Subcutaneous abdominal adipose tissue (tissue), 5 donors: ENCODE data around the gene MTIF3.

Experiments
- H3K27ac ChIP-seq: one replicate; pipeline ENCODE4 v1.7.0; 2013; ENCODE audit warnings: low read depth, mild to moderate bottlenecking, inconsistent platforms, low read length, moderate library complexity
- H3K27me3 ChIP-seq, 5 donors: one replicate each; pipeline ENCODE4 v1.7.0; 2013; ENCODE audit warnings: low read length in 5 of 5, inconsistent platforms in 1 of 5; ENCODE audit not compliant: control insufficient read depth in 5 of 5, insufficient read depth in 4 of 5
- H3K36me3 ChIP-seq, 5 donors: one replicate each; pipeline ENCODE4 v1.7.0; 2013; ENCODE audit warnings: low read length in 5 of 5; ENCODE audit not compliant: control insufficient read depth in 5 of 5, insufficient read depth in 5 of 5
- H3K4me1 ChIP-seq, 5 donors: one replicate each; pipeline ENCODE4 v1.7.0; 2013; ENCODE audit warnings: low read length in 5 of 5, mild to moderate bottlenecking in 3 of 5, moderate library complexity in 1 of 5; ENCODE audit not compliant: control insufficient read depth in 5 of 5, insufficient read depth in 5 of 5
- H3K4me3 ChIP-seq, 5 donors: one replicate each; pipeline ENCODE4 v1.7.0; 2013; ENCODE audit warnings: low read length in 5 of 5, low read depth in 1 of 5
- H3K9ac ChIP-seq, 5 donors: one replicate each; pipeline ENCODE4 v1.7.0; 2013; ENCODE audit warnings: low read length in 5 of 5, mild to moderate bottlenecking in 4 of 5, moderate library complexity in 3 of 5
- H3K9me3 ChIP-seq, 5 donors: one replicate each; pipeline ENCODE4 v1.7.0; 2013; ENCODE audit warnings: low read length in 5 of 5; ENCODE audit not compliant: control insufficient read depth in 5 of 5
- donor health status: healthy.
- donor health status: healthy.
- donor health status: healthy.
- donor health status: healthy.
- donor health status: healthy.

MTIF3 gene, protein sequence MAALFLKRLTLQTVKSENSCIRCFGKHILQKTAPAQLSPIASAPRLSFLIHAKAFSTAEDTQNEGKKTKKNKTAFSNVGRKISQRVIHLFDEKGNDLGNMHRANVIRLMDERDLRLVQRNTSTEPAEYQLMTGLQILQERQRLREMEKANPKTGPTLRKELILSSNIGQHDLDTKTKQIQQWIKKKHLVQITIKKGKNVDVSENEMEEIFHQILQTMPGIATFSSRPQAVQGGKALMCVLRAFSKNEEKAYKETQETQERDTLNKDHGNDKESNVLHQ

DNA sequence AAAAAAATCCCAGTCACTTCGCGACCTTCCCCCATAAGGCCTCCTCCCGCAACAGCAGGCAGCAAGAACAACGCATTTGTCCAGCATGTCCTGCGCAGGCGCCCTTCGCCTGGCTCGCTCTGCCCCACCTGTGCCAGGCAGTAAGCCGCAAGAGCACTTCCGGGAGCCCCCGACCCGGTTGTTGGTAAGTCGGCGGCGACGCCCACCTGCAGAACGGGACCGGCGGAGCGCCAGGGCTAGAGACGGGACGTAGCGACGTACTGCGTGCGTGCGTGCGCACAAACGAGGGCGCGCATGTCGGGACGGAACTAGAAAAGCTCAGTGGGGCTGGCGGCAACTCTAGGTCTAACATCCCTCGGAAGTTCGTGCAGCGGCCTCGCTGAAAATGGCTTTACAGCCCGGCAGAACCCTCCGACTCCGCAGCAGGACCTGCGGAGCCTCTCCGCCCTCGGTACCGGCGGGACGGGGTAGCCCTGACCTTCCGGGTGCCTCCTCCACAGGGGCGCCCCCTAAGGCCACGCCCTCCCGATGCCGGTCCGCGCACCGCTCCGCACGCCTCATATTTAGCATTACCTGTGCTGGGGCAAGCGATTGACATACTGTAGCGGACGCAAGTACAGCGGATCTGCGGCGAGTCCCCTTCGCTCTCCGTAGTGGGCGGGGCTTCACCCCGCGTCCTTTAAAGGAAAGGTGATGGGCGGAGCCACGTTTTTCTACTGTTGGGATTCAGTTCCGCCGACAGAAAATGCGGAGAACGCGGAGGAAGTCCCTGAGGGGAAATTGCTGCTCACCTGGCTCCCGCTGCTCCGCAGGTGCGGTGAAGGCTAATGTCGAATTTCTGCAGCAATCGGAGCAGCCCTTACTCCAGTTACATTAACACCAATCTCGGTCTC lies at the start of gene MTIF3:
Gene MTIF3 (minus strand): TSS at position 629 of the 893 bp plus-strand sequence. CDS start 10,116 bp downstream, outside the sequence.
- peak within 1 kb of the TSS; percentile 96 for H3K27ac ChIP-seq
- H3K36me3 ChIP-seq, result no peaks in the 10 kb centered on the region
- H3K9ac ChIP-seq, result peak within 1 kb of the TSS; percentile 6 to 95 (median 93)
- peak within 1 kb of the TSS; percentile 76 to 99 (median 96) for H3K4me3 ChIP-seq
- no peaks in the 10 kb centered on the region for H3K9me3 ChIP-seq
- H3K27me3 ChIP-seq, result no peaks in the 10 kb centered on the region
- H3K4me1 ChIP-seq, result peaks cover 7 to 45% (median 38%) of the 10 kb centered on the region in 5 donors

DNA sequence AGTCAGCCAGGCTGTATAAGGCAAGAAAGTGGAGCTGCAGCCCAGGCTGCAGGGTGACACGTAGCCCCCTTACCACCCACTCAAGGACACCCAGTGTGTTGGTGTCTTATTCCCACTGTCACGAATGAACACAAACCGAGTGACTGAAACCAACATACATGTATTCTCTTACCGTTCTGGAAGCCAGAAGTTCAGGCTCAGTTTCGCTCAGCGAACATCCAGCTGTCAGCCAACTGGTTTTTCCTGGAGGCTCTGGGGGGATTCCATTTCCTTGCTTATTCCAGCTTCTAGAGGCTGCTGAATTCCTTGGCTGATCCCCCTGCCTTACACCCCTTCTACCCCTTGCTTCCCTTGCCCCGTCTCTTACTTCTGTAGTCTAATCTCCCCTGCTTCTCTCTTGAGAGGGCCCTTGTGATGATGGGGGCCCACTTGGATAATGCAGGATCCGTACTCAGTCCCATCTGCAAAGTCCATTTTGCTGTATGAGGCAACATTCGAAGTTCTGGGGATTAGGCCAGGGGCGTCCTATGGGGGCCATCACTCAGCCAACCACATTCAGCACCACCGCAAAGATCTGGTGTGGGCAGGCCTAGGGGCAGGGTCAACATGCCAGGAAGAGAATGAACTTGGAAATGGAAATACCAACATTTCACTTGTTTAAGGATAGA lies 47.3 kb upstream of the MTIF3 start:
- no peak overlapping the region for H3K27ac ChIP-seq
- H3K4me3 ChIP-seq, result no peak overlapping the region
- no peaks in the 10 kb centered on the region for H3K4me1 ChIP-seq
- H3K9ac ChIP-seq, result no peak overlapping the region
- no peaks in the 10 kb centered on the region for H3K9me3 ChIP-seq
- no peaks in the 10 kb centered on the region for H3K27me3 ChIP-seq
- H3K36me3 ChIP-seq, result no peaks in the 10 kb centered on the region

DNA sequence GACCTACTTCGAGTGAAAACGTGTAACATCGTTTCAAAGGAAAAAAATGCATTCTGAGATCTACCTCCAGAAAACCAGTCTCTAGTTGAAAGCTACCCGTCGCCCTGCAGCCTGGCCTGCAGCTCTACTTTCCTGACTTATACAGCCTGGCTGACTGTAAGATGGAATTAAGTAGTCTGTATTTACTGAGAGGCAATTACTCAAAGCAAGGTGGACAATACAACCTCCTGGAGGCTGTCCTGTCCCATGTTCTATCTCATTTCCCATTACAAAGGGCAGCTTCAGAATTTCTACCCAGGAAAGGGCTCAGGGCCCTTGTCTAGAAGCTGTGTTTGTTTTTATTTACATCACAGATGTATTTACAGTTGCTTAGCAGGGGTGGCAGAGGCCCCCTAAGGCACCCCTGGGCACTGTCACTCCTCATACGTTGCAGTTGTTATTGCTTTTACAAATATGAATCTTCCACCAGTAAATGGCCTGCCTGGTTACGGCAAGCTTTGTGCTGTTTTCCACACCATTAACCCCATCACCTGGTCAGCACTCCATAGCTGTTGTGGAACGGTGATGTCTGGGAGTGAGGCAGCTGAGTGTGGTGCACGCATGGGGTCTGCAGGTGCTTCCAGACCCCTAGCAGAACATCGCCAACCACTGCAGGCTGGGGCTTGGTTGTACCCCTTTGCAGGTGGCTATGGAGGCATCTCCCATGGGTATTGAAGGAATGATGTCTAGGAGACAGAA lies 46.3 kb upstream of the MTIF3 start:
- no peak overlapping the region for H3K27ac ChIP-seq
- H3K9ac ChIP-seq, result no peak overlapping the region
- H3K36me3 ChIP-seq, result no peaks in the 10 kb centered on the region
- H3K9me3 ChIP-seq, result no peaks in the 10 kb centered on the region
- no peaks in the 10 kb centered on the region for H3K4me1 ChIP-seq
- no peak overlapping the region for H3K4me3 ChIP-seq
- no peaks in the 10 kb centered on the region for H3K27me3 ChIP-seq

DNA sequence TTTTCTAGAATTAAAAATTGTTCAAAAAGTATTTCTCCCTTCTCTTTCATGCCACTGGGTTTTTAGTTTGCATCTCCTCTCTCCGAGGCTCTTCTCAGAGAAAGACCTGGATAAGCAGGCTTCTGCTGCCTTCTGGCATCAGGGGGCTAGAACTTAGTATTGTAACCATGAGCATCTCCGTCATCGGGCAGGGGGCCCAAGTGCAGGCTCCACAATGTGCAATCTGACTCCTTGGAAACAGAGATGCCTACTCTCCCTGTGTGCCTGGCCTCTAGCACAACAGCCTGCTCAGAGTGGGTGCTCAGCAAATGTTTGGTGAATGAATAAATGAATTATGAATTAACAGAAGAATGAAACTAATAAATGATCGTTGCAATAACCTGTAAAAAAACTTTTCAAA lies 45.6 kb upstream of the MTIF3 start:
- Histone ChIP-seq H3K27ac (no peak overlapping the region), H3K4me3 (no peak overlapping the region), H3K9me3 (no peaks in the 10 kb centered on the region), H3K36me3 (no peaks in the 10 kb centered on the region), H3K9ac (no peak overlapping the region), H3K27me3 (no peaks in the 10 kb centered on the region), H3K4me1 (no peaks in the 10 kb centered on the region)

DNA sequence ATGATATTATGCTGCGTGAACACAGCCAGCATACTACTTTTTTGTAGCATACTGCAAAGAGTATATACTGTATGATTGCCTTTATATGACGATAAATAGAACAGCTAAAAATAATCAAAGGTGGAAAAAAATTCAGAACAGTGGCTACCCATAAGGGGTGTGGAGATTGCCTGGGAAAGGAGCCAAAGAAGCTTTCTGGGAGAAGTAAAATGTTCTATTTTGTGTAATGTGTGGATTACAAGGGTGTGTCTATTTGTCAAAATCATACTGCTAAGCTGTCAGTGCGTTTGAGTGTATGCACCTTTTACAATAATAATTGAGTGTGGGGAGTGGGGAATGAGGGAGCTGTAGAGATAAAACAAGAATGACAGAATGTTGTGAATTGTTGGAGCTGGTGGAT lies 45.2 kb upstream of the MTIF3 start:
- no peaks in the 10 kb centered on the region for H3K36me3 ChIP-seq
- H3K27me3 ChIP-seq, result no peaks in the 10 kb centered on the region
- H3K4me1 ChIP-seq, result no peaks in the 10 kb centered on the region
- no peak overlapping the region for H3K4me3 ChIP-seq
- no peak overlapping the region for H3K9ac ChIP-seq
- H3K9me3 ChIP-seq, result no peaks in the 10 kb centered on the region
- no peak overlapping the region for H3K27ac ChIP-seq

DNA sequence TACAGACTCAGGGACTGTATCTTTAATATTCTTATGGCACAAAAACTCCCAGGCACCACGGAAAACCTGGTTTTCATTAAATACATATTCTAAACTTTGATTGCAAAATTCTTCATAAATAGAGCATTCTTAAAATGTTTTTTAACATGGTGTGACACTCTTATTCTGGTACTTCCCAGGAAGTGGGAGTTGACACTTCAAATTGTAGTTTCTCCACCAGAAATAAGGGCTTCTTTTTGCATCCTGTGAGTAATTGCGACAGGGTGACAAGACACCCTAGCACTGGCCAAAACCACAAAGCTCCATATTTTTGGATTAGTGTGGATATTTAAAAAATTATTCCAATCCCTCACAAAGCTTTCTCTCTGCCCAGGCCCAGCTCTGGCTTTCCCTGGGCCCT lies 43.6 kb upstream of the MTIF3 start:
- Histone ChIP-seq H3K27ac (no peak overlapping the region), H3K36me3 (no peaks in the 10 kb centered on the region), H3K4me3 (no peak overlapping the region), H3K4me1 (no peaks in the 10 kb centered on the region), H3K27me3 (no peaks in the 10 kb centered on the region), H3K9ac (no peak overlapping the region), H3K9me3 (no peaks in the 10 kb centered on the region)

DNA sequence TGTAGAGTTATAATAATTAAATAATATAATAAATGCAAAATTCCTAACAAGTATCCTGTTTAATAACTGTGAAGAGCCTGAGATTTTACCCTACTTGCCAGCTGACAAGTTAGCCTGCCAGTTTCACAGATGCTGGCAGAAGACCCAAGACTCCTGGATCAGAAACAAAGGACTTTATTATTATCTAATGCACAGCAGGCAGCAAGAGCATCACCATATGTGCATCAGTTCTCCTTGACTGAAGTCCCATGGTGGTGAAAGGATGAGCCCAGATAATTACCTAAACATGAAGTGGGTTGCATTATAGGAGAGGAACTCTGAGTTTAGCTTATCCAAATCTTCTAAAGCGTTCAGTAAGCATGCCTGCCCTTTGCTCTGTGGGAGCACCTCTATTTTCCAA lies 39.1 kb upstream of the MTIF3 start:
- H3K27ac ChIP-seq, result no peak overlapping the region

DNA sequence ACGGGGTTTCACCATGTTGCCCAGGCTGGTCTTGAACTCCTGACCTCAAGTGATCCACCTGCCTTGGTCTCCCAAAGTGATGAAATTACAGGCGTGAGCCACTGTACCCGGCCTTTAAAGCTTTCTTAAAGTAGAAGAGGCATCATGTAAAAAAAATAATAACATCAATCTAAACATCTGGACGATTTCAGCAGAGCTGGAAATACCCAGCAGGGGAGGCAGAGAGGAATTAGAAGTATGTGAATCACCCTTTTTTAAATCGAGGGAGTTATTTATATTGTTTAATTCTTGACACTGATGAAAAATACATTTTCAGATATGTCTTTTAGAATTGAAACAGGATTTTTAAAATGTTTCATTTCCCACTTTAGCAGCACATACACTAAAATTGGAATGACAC lies 37.4 kb upstream of the MTIF3 start:
- Histone ChIP-seq H3K36me3 (no peaks in the 10 kb centered on the region), H3K27me3 (no peaks in the 10 kb centered on the region), H3K9me3 (peaks cover 0 to 1% (median 0%) of the 10 kb centered on the region in 5 donors), H3K4me3 (no peak overlapping the region), H3K27ac (no peak overlapping the region), H3K9ac (no peak overlapping the region), H3K4me1 (peaks cover 0 to 9% (median 3%) of the 10 kb centered on the region in 5 donors)

More for the DNA sequence above, 39.1 kb upstream of the MTIF3 start:
- H3K36me3 ChIP-seq, result no peaks in the 10 kb centered on the region
- peaks cover 0 to 9% (median 3%) of the 10 kb centered on the region in 5 donors for H3K4me1 ChIP-seq
- no peak overlapping the region for H3K9ac ChIP-seq
- no peak overlapping the region for H3K4me3 ChIP-seq
- H3K9me3 ChIP-seq, result no peaks in the 10 kb centered on the region
- no peaks in the 10 kb centered on the region for H3K27me3 ChIP-seq

DNA sequence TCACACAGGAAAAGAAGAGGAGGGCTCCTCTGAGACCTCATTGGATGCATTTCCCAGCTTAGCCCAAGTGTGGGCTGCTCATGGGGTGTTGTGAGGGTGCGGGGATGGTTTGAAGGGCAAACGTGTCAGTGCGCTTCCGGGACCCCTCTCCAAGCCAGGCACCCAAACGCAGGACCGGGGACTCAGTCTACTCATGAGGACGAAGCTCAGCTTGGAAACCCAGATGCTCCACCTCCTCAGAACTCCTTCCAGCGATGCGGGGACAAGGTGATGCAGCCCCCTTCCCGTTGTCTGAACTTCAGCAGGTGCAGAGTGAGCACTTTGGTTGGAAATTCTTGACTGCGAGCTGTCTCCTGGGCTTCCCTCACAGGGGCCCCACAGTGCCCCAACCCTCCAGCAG lies 33.1 kb upstream of the MTIF3 start:
- Histone ChIP-seq H3K9ac (no peak overlapping the region), H3K27ac (no peak overlapping the region), H3K36me3 (no peaks in the 10 kb centered on the region), H3K27me3 (no peaks in the 10 kb centered on the region), H3K4me1 (peaks cover 0 to 6% (median 2%) of the 10 kb centered on the region in 5 donors), H3K4me3 (no peak overlapping the region), H3K9me3 (peaks cover 0 to 10% (median 6%) of the 10 kb centered on the region in 5 donors)
